Left ventricle myocardium inferior (tissue), 1 donor: Measurements from ENCODE around the gene SNRPD3. TPM values are rescaled to one million over a fixed set of nuclear protein-coding genes. Genes with fewer than 3 reads are reported as not detected.

Source experiments
- DNase-seq: peaks from one replicate; pipeline ENCODE4 v3.0.0-alpha.2; 2020
- H3K27ac ChIP-seq: fragments of 200-600 bp; replicated peaks from 2 replicates; pipeline ENCODE4 v1.8.0; 2021
- H3K27me3 ChIP-seq: fragments of 200-600 bp; 2 replicates; pipeline ENCODE4 v1.8.0; 2021; ENCODE audit warnings: low read depth
- H3K36me3 ChIP-seq: fragments of 200-600 bp; 2 replicates; pipeline ENCODE4 v1.8.0; 2021
- H3K4me1 ChIP-seq: fragments of 200-600 bp; 2 replicates; pipeline ENCODE4 v1.8.0; 2021
- H3K4me3 ChIP-seq: fragments of 200-600 bp; 2 replicates; pipeline ENCODE4 v1.8.0; 2021; ENCODE audit warnings: mild to moderate bottlenecking, moderate library complexity
- H3K9me3 ChIP-seq: fragments of 200-600 bp; replicated peaks from 2 replicates; pipeline ENCODE4 v1.8.0; 2021
- CTCF ChIP-seq: fragments of 200-600 bp; IDR thresholded peaks from 2 replicates; pipeline ENCODE4 v1.8.0; 2021; ENCODE audit warnings: antibody characterized with exemption, mild to moderate bottlenecking, borderline replicate concordance
- intact Hi-C: fragments of 100-400 bp; cut with micrococcal nuclease; formaldehyde crosslinking; loops from one replicate; pipeline ENCODE4 v1.11.0; 2022
- total RNA-seq: library from RNA; stranded (reverse); fragmentation: NEBNext Ultra II Directional; extraction: Animal tissue kit (Norgen Biotek cat#: 25700); gene quantifications from one replicate; pipeline ENCODE4 v1.2.1, GENCODE V29; 2021
- donor health status: DM: no; HTN: yes; CAD: no; lungs with severe emphysema.

SNRPD3 gene
- total RNA-seq, 1 donor from 2014 or later = 69.9 TPM

GRCh38 chr22:24584166-24584790 lies 28.5 kb downstream of the SNRPD3 start:
- H3K27me3 ChIP-seq = no peaks in the 10 kb centered on the region

GRCh38 chr22:24584871-24585411 lies 29.1 kb downstream of the SNRPD3 start:
- H3K27me3 ChIP-seq = no peaks in the 10 kb centered on the region
- peaks cover 22% of the 10 kb centered on the region for H3K4me1 ChIP-seq
- peaks cover 10% of the 10 kb centered on the region for H3K36me3 ChIP-seq
- TF ChIP-seq CTCF = no peak
- DNase-seq = no peak
- H3K9me3 ChIP-seq = no peaks in the 10 kb centered on the region
- intact Hi-C loops = no loop called here
- no peak overlapping the region for H3K4me3 ChIP-seq
- H3K27ac ChIP-seq = no peak overlapping the region

More at GRCh38 chr22:24584166-24584790, 28.5 kb downstream of the SNRPD3 start:
- Histone ChIP-seq H3K36me3 (peaks cover 8% of the 10 kb centered on the region), H3K4me1 (peaks cover 22% of the 10 kb centered on the region), H3K27ac (peak overlapping the region; percentile 71), H3K4me3 (peak overlapping the region; percentile 39), H3K9me3 (no peaks in the 10 kb centered on the region)
- intact Hi-C loops = no loop called here
- no peak for DNase-seq
- no peak for TF ChIP-seq CTCF

GRCh38 chr22:24585461-24585860 lies 29.7 kb downstream of the SNRPD3 start:
- no peak for DNase-seq
- Histone ChIP-seq H3K36me3 (peaks cover 10% of the 10 kb centered on the region), H3K27ac (no peak overlapping the region), H3K4me3 (no peak overlapping the region), H3K9me3 (no peaks in the 10 kb centered on the region), H3K4me1 (peaks cover 22% of the 10 kb centered on the region), H3K27me3 (no peaks in the 10 kb centered on the region)
- intact Hi-C loops = no loop called here
- no peak for TF ChIP-seq CTCF

- no peak overlapping the region for H3K27ac ChIP-seq
- no peaks in the 10 kb centered on the region for H3K9me3 ChIP-seq
- H3K4me1 ChIP-seq = peaks cover 22% of the 10 kb centered on the region
- no peak for TF ChIP-seq CTCF
- peaks cover 10% of the 10 kb centered on the region for H3K36me3 ChIP-seq
- DNase-seq = no peak
- intact Hi-C loops = no loop called here
- H3K27me3 ChIP-seq = no peaks in the 10 kb centered on the region
- H3K4me3 ChIP-seq = no peak overlapping the region
Observed at GRCh38 chr22:24585927-24586546, 30.2 kb downstream of the SNRPD3 start.

GRCh38 chr22:24587251-24587650 lies 31.5 kb downstream of the SNRPD3 start:
- H3K9me3 ChIP-seq = no peaks in the 10 kb centered on the region
- no peak for DNase-seq
- no peak for TF ChIP-seq CTCF
- no peak overlapping the region for H3K4me3 ChIP-seq
- no peak overlapping the region for H3K27ac ChIP-seq
- intact Hi-C loops = no loop called here
- no peaks in the 10 kb centered on the region for H3K27me3 ChIP-seq
- H3K4me1 ChIP-seq = peaks cover 26% of the 10 kb centered on the region
- H3K36me3 ChIP-seq = peaks cover 10% of the 10 kb centered on the region
